ENCODE measurements around the gene PVRIG.

Gene PVRIG

GRCh38 chr7:100198266-100198665, 21.5 kb upstream of the PVRIG start:
- TF ChIP-seq GABPA (IDR thresholded peaks at IDR 0.05; ENCODE audit: low read depth): no peak
- no peak for TF ChIP-seq SPI1 (IDR thresholded peaks at IDR 0.05; ENCODE audit: borderline replicate concordance, low read depth)
- no peak for TF ChIP-seq POLR2AphosphoS5 (IDR thresholded peaks at IDR 0.05; ENCODE audit: low read depth)
- TF ChIP-seq CTCF (IDR thresholded peaks at IDR 0.05; ENCODE audit: insufficient read depth, low read length): no peak
- no peak for TF ChIP-seq REST (IDR thresholded peaks at IDR 0.05; ENCODE audit: insufficient replicate concordance, low read depth)
- Histone ChIP-seq H3K27ac (replicated peaks) (no peak overlapping the region), H3K4me3 (replicated peaks; ENCODE audit: insufficient read depth, low read length) (no peak overlapping the region), H3K27me3 (ENCODE audit: insufficient read depth, poor library complexity, severe bottlenecking) (no peaks in the 10 kb centered on the region)
- DNase-seq (ENCODE audit: low read depth in 1 of 2, low spot score in 1 of 2): no peak

DNA sequence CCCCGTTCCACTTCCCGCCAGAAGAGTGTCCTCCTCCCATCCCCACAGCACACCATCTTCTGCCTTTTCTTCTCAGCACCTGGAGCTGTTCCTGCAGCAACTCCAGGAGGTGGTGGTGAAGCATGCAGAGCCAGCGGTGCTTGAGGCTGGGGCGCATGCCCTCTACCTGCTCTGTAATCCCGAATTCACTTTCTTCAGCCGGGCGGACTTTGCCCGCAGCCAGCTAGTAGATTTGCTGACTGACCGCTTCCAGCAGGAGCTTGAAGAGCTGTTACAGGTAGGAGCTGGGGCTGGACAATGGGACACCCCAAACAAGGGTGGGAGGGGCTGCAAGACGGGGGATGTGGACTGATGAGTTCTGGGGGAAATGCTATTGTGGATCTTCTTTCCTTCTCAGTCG, 19.1 kb upstream of the PVRIG start:
- Histone ChIP-seq H3K27me3 (ENCODE audit: insufficient read depth, poor library complexity, severe bottlenecking) (no peaks in the 10 kb centered on the region), H3K4me3 (replicated peaks; ENCODE audit: insufficient read depth, low read length) (no peak overlapping the region), H3K27ac (replicated peaks) (no peak overlapping the region)
- TF ChIP-seq POLR2AphosphoS5 (IDR thresholded peaks at IDR 0.05; ENCODE audit: low read depth) (no peak), GABPA (IDR thresholded peaks at IDR 0.05; ENCODE audit: low read depth) (no peak), SPI1 (IDR thresholded peaks at IDR 0.05; ENCODE audit: borderline replicate concordance, low read depth) (no peak), CTCF (IDR thresholded peaks at IDR 0.05; ENCODE audit: insufficient read depth, low read length) (no peak), REST (IDR thresholded peaks at IDR 0.05; ENCODE audit: insufficient replicate concordance, low read depth) (no peak)
- no peak for DNase-seq (ENCODE audit: low read depth in 1 of 2, low spot score in 1 of 2)

GRCh38 chr7:100204454-100204853, 15.3 kb upstream of the PVRIG start:
- TF ChIP-seq REST (IDR thresholded peaks at IDR 0.05; ENCODE audit: insufficient replicate concordance, low read depth) (no peak), GABPA (IDR thresholded peaks at IDR 0.05; ENCODE audit: low read depth) (no peak), POLR2AphosphoS5 (IDR thresholded peaks at IDR 0.05; ENCODE audit: low read depth) (no peak), CTCF (IDR thresholded peaks at IDR 0.05; ENCODE audit: insufficient read depth, low read length) (no peak), SPI1 (IDR thresholded peaks at IDR 0.05; ENCODE audit: borderline replicate concordance, low read depth) (no peak)
- no peaks in the 10 kb centered on the region for H3K27me3 ChIP-seq (ENCODE audit: insufficient read depth, poor library complexity, severe bottlenecking)
- H3K27ac ChIP-seq (replicated peaks): no peak overlapping the region
- H3K4me3 ChIP-seq (replicated peaks; ENCODE audit: insufficient read depth, low read length): no peak overlapping the region
- no peak for DNase-seq (ENCODE audit: low read depth in 1 of 2, low spot score in 1 of 2)

Data from HL-60 (cell line).